Left ventricle myocardium inferior (tissue), 1 donor: ENCODE data around the gene AARS2. TPM values are rescaled to one million over a fixed set of nuclear protein-coding genes. Genes with fewer than 3 reads are reported as not detected.

Source experiments
- DNase-seq: peaks from one replicate; pipeline ENCODE4 v3.0.0-alpha.2; 2020
- H3K27ac ChIP-seq: fragments of 200-600 bp; replicated peaks from 2 replicates; pipeline ENCODE4 v1.8.0; 2021
- H3K27me3 ChIP-seq: fragments of 200-600 bp; 2 replicates; pipeline ENCODE4 v1.8.0; 2021; ENCODE audit warnings: low read depth
- H3K36me3 ChIP-seq: fragments of 200-600 bp; 2 replicates; pipeline ENCODE4 v1.8.0; 2021
- H3K4me1 ChIP-seq: fragments of 200-600 bp; 2 replicates; pipeline ENCODE4 v1.8.0; 2021
- H3K4me3 ChIP-seq: fragments of 200-600 bp; 2 replicates; pipeline ENCODE4 v1.8.0; 2021; ENCODE audit warnings: mild to moderate bottlenecking, moderate library complexity
- H3K9me3 ChIP-seq: fragments of 200-600 bp; replicated peaks from 2 replicates; pipeline ENCODE4 v1.8.0; 2021
- CTCF ChIP-seq: fragments of 200-600 bp; IDR thresholded peaks from 2 replicates; pipeline ENCODE4 v1.8.0; 2021; ENCODE audit warnings: antibody characterized with exemption, mild to moderate bottlenecking, borderline replicate concordance
- intact Hi-C: fragments of 100-400 bp; cut with micrococcal nuclease; formaldehyde crosslinking; loops from one replicate; pipeline ENCODE4 v1.11.0; 2022
- total RNA-seq: library from RNA; stranded (reverse); fragmentation: NEBNext Ultra II Directional; extraction: Animal tissue kit (Norgen Biotek cat#: 25700); gene quantifications from one replicate; pipeline ENCODE4 v1.2.1, GENCODE V29; 2021
- donor health status: DM: no; HTN: yes; CAD: no; lungs with severe emphysema.

AARS2 gene
- total RNA-seq, 1 donor from 2014 or later, result 10.6 TPM

- Histone ChIP-seq H3K27me3 (peaks cover 100% of the 10 kb centered on the region), H3K4me3 (no peak overlapping the region), H3K36me3 (no peaks in the 10 kb centered on the region), H3K27ac (no peak overlapping the region), H3K4me1 (peaks cover 12% of the 10 kb centered on the region), H3K9me3 (no peaks in the 10 kb centered on the region)
- no peak for DNase-seq
- intact Hi-C loops, result no loop called here
- TF ChIP-seq CTCF, result no peak
These were observed 20.3 kb downstream of the AARS2 start for GRCh38 chr6:44292661-44293365.

GRCh38 chr6:44291841-44292240 lies 21.3 kb downstream of the AARS2 start:
- H3K27ac ChIP-seq, result no peak overlapping the region
- intact Hi-C loops, result no loop called here
- H3K4me1 ChIP-seq, result peaks cover 2% of the 10 kb centered on the region
- no peak for DNase-seq
- no peak for TF ChIP-seq CTCF
- no peaks in the 10 kb centered on the region for H3K9me3 ChIP-seq
- H3K27me3 ChIP-seq, result peaks cover 100% of the 10 kb centered on the region
- no peaks in the 10 kb centered on the region for H3K36me3 ChIP-seq
- H3K4me3 ChIP-seq, result no peak overlapping the region

GRCh38 chr6:44289726-44290260 lies 23.4 kb downstream of the AARS2 start:
- intact Hi-C loops, result no loop called here
- Histone ChIP-seq H3K27me3 (peaks cover 100% of the 10 kb centered on the region), H3K36me3 (no peaks in the 10 kb centered on the region), H3K4me1 (no peaks in the 10 kb centered on the region), H3K9me3 (no peaks in the 10 kb centered on the region), H3K27ac (no peak overlapping the region), H3K4me3 (no peak overlapping the region)
- DNase-seq, result no peak
- TF ChIP-seq CTCF, result no peak

- peaks cover 100% of the 10 kb centered on the region for H3K27me3 ChIP-seq
These were observed 26.4 kb downstream of the AARS2 start for GRCh38 chr6:44286747-44287146.

GRCh38 chr6:44286285-44286565 lies 26.9 kb downstream of the AARS2 start:
- H3K36me3 ChIP-seq, result no peaks in the 10 kb centered on the region
- intact Hi-C loops, result no loop called here
- no peak overlapping the region for H3K4me3 ChIP-seq
- peaks cover 100% of the 10 kb centered on the region for H3K27me3 ChIP-seq
- no peak overlapping the region for H3K27ac ChIP-seq
- no peaks in the 10 kb centered on the region for H3K4me1 ChIP-seq
- no peaks in the 10 kb centered on the region for H3K9me3 ChIP-seq
- no peak for DNase-seq
- TF ChIP-seq CTCF, result no peak

More at GRCh38 chr6:44286747-44287146, 26.4 kb downstream of the AARS2 start:
- Histone ChIP-seq H3K4me1 (no peaks in the 10 kb centered on the region), H3K36me3 (no peaks in the 10 kb centered on the region), H3K9me3 (no peaks in the 10 kb centered on the region), H3K27ac (no peak overlapping the region), H3K4me3 (no peak overlapping the region)
- intact Hi-C loops, result no loop called here
- DNase-seq, result no peak
- no peak for TF ChIP-seq CTCF
